Upper lobe of right lung (tissue), 1 donor: Measurements from ENCODE around the gene RIMBP3C. TPM values are rescaled to one million over a fixed set of nuclear protein-coding genes. Genes with fewer than 3 reads are reported as not detected.
"Not testable (repeated sequence)": the region's sequence is repeated elsewhere in the genome, so short reads cannot be mapped to it uniquely, and the experiment has no call there.

ENCODE experiments used
- ATAC-seq: fragments of 200-7000 bp; cut with Tn5 transposase; one replicate; pipeline ENCODE4 v1.9.1; 2020; ENCODE audit warnings: mild to moderate bottlenecking, moderate library complexity
- DNase-seq: peaks from one replicate; pipeline ENCODE4 v3.0.0-alpha.2; 2020
- H3K27ac ChIP-seq: fragments of 200-600 bp; one replicate; pipeline ENCODE4 v1.8.0; 2022
- H3K27me3 ChIP-seq: fragments of 200-600 bp; one replicate; pipeline ENCODE4 v1.8.0; 2022; ENCODE audit warnings: mild to moderate bottlenecking
- H3K36me3 ChIP-seq: fragments of 200-600 bp; one replicate; pipeline ENCODE4 v1.8.0; 2022
- H3K4me1 ChIP-seq: fragments of 200-600 bp; one replicate; pipeline ENCODE4 v1.8.0; 2022
- H3K4me3 ChIP-seq: fragments of 200-600 bp; one replicate; pipeline ENCODE4 v1.8.0; 2022; ENCODE audit warnings: mild to moderate bottlenecking
- H3K9me3 ChIP-seq: fragments of 200-600 bp; one replicate; pipeline ENCODE4 v1.8.0; 2022
- intact Hi-C: fragments of 100-400 bp; cut with DNase I; formaldehyde crosslinking; loops from one replicate; pipeline ENCODE4 v1.11.0; 2022
- total RNA-seq: library from RNA; stranded (reverse); fragmentation: NEBNext Ultra II Directional; extraction: Animal tissue kit (Norgen Biotek cat#: 25700); gene quantifications from one replicate; pipeline ENCODE4 v1.2.1, GENCODE V29; 2021
- TF ChIP-seq, protein P1 (sequence below): fragments of 200-600 bp; IDR thresholded peaks from one replicate; pipeline ENCODE4 v1.8.0; 2022; ENCODE audit warnings: antibody characterized with exemption
- donor health status: DM: no; HTN: yes; CAD: no; lungs with severe emphysema.

The RIMBP3C gene
- total RNA-seq, 1 donor from 2014 or later: 0.41 TPM

DNA sequence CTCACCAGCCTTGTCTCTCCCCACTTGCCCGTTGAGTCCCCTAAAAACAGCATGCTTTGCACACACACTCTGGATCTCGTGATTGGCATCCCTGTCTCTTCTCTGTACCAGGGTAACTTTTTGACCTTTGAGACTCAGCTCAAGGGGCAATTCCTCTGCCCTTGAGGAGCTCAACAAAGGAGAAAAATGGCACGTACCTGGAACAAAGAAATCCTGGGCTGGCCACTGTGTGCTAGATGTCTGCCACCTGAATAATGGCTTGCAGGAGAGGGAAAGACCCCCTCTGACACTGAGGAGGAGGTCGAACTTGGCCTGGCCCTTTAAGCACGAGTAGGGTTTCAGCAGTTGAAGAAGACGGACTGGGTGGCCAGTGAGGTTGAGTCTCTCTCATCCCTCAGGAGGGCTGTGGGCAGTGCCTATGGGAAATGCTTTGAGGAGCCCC lies 22.1 kb upstream of the RIMBP3C start:
- no peak for ATAC-seq
- H3K36me3 ChIP-seq: peaks cover 4% of the 10 kb centered on the region
- TF ChIP-seq, protein P1, sequence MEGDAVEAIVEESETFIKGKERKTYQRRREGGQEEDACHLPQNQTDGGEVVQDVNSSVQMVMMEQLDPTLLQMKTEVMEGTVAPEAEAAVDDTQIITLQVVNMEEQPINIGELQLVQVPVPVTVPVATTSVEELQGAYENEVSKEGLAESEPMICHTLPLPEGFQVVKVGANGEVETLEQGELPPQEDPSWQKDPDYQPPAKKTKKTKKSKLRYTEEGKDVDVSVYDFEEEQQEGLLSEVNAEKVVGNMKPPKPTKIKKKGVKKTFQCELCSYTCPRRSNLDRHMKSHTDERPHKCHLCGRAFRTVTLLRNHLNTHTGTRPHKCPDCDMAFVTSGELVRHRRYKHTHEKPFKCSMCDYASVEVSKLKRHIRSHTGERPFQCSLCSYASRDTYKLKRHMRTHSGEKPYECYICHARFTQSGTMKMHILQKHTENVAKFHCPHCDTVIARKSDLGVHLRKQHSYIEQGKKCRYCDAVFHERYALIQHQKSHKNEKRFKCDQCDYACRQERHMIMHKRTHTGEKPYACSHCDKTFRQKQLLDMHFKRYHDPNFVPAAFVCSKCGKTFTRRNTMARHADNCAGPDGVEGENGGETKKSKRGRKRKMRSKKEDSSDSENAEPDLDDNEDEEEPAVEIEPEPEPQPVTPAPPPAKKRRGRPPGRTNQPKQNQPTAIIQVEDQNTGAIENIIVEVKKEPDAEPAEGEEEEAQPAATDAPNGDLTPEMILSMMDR: no peak
- no peak for DNase-seq
- no peak overlapping the region for H3K4me3 ChIP-seq
- no peak overlapping the region for H3K27ac ChIP-seq
- peaks cover 60% of the 10 kb centered on the region for H3K4me1 ChIP-seq
- H3K27me3 ChIP-seq: no peaks in the 10 kb centered on the region
- intact Hi-C loops: no loop called here
- H3K9me3 ChIP-seq: no peaks in the 10 kb centered on the region

DNA sequence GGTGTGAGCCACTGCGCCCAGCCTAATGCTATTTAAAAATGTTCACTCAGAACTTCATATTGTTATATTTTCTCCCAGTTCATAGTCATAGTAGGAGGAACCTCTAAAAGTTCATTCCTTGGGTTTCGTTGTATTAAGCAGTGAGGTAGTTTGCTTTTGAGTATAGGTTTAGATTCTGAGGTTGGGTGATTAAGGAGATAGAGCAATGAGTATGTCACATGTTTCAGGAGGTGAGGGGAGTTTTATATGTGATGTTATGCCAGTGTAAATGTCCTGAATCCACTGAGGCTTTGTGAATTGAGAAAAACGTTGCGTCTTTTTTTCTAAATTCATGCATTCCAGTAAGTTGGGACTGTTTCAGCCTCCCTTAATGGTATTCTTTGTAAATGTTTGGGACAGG lies 20.4 kb upstream of the RIMBP3C start:
- H3K36me3 ChIP-seq: peaks cover 4% of the 10 kb centered on the region
- H3K9me3 ChIP-seq: no peaks in the 10 kb centered on the region
- intact Hi-C loops: no loop called here
- TF ChIP-seq, protein P1: no peak
- H3K27ac ChIP-seq: no peak overlapping the region
- H3K27me3 ChIP-seq: no peaks in the 10 kb centered on the region
- ATAC-seq: no peak
- H3K4me1 ChIP-seq: peaks cover 57% of the 10 kb centered on the region
- no peak overlapping the region for H3K4me3 ChIP-seq
- no peak for DNase-seq

DNA sequence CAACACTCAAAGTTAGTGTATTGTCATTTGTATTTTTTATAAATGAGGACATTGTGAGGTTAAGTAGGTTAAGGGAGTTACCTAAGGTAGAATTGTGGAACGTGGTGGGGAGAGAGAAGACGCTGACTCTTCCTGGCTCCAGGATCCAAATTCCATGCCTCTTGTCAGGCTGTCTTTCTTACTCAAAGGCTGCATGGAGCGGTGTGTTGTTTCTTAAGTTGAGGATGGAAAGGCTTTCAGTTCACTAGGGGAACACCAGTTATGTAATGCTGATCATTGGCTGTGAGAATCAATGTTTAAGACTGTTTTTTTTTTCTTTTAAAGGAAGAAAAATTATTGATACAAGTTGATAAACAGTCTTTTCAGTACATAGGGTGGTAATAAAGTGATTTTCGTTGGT lies 19.1 kb upstream of the RIMBP3C start:
- intact Hi-C loops: no loop called here
- Histone ChIP-seq H3K4me1 (peaks cover 57% of the 10 kb centered on the region), H3K27ac (no peak overlapping the region), H3K4me3 (no peak overlapping the region), H3K9me3 (no peaks in the 10 kb centered on the region), H3K27me3 (no peaks in the 10 kb centered on the region), H3K36me3 (peaks cover 4% of the 10 kb centered on the region)
- TF ChIP-seq, protein P1: no peak
- no peak for DNase-seq
- ATAC-seq: no peak

- peak overlapping the region; percentile 97 for H3K4me3 ChIP-seq
- peaks cover 4% of the 10 kb centered on the region for H3K36me3 ChIP-seq
- ATAC-seq (no peak), DNase-seq (no peak)
- H3K4me1 ChIP-seq: peaks cover 53% of the 10 kb centered on the region
- no peaks in the 10 kb centered on the region for H3K27me3 ChIP-seq
- no peaks in the 10 kb centered on the region for H3K9me3 ChIP-seq
- intact Hi-C loops: no loop called here
- no peak overlapping the region for H3K27ac ChIP-seq
- TF ChIP-seq, protein P1: no peak
Observed at GRCh38 chr22:21569459-21570170, 18.4 kb upstream of the RIMBP3C start.

GRCh38 chr22:21569076-21569427 lies 17.8 kb upstream of the RIMBP3C start:
- not testable (repeated sequence) for ATAC-seq
- H3K27ac ChIP-seq: peak overlapping the region; percentile 97

GRCh38 chr22:21568347-21569075 lies 17.2 kb upstream of the RIMBP3C start:
- intact Hi-C loops: no loop called here
- Histone ChIP-seq H3K4me1 (peaks cover 46% of the 10 kb centered on the region), H3K27ac (peak overlapping the region; percentile 97), H3K9me3 (no peaks in the 10 kb centered on the region), H3K27me3 (no peaks in the 10 kb centered on the region), H3K4me3 (peak overlapping the region; percentile 97), H3K36me3 (peaks cover 4% of the 10 kb centered on the region)
- ATAC-seq: peak; percentile 38
- DNase-seq: no peak
- TF ChIP-seq, protein P1: no peak

More at GRCh38 chr22:21569076-21569427, 17.8 kb upstream of the RIMBP3C start:
- H3K9me3 ChIP-seq, intact Hi-C loops, H3K27me3 ChIP-seq, H3K36me3 ChIP-seq, DNase-seq: not testable (repeated sequence)
- Histone ChIP-seq H3K4me3 (peak overlapping the region; percentile 97), H3K4me1 (peaks cover 48% of the 10 kb centered on the region)
